ENCODE data around the gene TOB1.

GRCh38 chr17:50848711-50849110 is 17.4 kb downstream of the TOB1 start:
- no peak for TF ChIP-seq POLR2A (IDR thresholded peaks at IDR 0.05; ENCODE audit: low read length)
- no peak for TF ChIP-seq GATA1 (IDR thresholded peaks at IDR 0.05; ENCODE audit: low read depth, low read length)
